D341Med (cell line): ENCODE data around the gene NPM1.

Experiments used
- DNase-seq: peaks from one replicate; pipeline ENCODE4 v3.0.0; 2012; ENCODE audit warnings: low spot score

Gene NPM1

GRCh38 chr5:171450423-171451331 lies 63.0 kb downstream of the NPM1 start:
- DNase-seq, result no peak

DNA sequence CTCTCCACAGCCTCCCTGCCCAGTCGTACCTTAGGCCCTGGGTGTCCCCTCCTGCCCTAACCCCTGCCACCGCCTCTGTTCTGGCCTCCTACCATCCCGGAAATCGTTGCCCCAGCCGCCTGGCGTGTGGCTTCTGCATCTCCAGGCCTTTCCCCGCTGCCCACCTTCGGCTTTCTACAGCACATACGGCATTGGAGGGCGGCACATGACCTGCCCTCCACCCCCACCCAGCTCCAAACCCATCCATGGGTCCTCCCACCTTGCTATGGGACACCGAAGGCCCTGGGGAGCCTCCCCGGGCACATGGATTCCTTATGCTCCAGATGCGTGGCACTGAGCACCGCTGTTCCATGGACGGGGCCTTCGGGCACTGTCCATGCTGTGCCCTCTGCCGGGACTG lies 63.8 kb downstream of the NPM1 start:
- DNase-seq, result no peak

GRCh38 chr5:171453056-171453725 lies 65.5 kb downstream of the NPM1 start:
- no peak for DNase-seq

- no peak for DNase-seq
These were observed 66.3 kb downstream of the NPM1 start for GRCh38 chr5:171453988-171454387.

- no peak for DNase-seq
These were observed 66.9 kb downstream of the NPM1 start for GRCh38 chr5:171454549-171454948.

DNA sequence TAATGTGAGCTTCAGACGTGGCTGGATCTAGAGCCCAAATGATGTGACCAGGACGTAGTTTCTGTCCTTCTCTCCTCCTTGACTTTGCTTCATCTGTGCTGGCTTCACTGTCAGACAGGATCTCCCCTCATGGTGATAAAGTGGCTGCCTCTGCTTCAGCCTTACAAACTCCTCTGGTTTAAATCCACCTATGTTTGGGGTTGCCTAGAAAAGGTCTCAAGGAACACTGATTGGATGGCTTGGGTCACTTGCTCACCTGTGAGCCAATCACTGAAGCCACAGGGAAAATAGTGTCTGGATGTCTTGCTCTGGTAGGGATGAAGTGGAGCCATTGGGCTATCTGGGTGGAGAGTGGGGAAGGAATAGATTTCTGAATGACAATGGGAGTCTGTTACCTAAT lies 67.9 kb downstream of the NPM1 start:
- no peak for DNase-seq

- no peak for DNase-seq
These were observed 69.7 kb downstream of the NPM1 start for GRCh38 chr5:171457208-171457981.

GRCh38 chr5:171459839-171460238 lies 72.2 kb downstream of the NPM1 start:
- no peak for DNase-seq
